Activated CD4-positive, alpha-beta T cell treated with anti-CD3 and anti-CD28 coated beads, Interleukin-2, amount 50 U/mL, for 1 hour (primary cell): ENCODE results near the gene RELL1.

Source experiments
- DNase-seq: peaks from one replicate; pipeline ENCODE4 v3.0.0-alpha.2; 2020

RELL1 gene, protein sequence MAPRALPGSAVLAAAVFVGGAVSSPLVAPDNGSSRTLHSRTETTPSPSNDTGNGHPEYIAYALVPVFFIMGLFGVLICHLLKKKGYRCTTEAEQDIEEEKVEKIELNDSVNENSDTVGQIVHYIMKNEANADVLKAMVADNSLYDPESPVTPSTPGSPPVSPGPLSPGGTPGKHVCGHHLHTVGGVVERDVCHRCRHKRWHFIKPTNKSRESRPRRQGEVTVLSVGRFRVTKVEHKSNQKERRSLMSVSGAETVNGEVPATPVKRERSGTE

GRCh38 chr4:37686373-37687193 is at the start of gene RELL1:
Gene RELL1, minus strand, starts transcription at chr4:37686376. Its CDS starts 89 bp downstream, at chr4:37686287.
- DNase-seq, result peak; percentile 96

DNA sequence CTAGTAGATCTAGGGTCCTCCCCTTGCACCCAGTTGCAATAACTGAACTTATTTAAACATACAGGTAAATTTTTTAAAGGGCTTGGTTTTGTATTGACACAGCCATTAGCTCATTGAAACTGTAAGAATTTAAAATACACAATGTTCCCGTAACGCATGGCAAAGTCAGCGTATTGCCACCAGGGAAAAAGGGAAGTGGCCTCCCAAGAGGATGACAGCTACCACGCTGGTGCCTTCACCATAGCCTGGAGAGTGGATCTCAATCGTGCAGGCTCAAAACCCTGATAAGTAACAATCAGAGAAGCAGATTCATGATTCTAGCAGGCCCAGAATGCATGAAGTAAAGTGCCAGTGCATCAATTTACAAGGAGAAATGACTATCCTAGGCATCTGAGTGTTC is 49.4 kb upstream of the RELL1 start:
- DNase-seq, result no peak

DNA sequence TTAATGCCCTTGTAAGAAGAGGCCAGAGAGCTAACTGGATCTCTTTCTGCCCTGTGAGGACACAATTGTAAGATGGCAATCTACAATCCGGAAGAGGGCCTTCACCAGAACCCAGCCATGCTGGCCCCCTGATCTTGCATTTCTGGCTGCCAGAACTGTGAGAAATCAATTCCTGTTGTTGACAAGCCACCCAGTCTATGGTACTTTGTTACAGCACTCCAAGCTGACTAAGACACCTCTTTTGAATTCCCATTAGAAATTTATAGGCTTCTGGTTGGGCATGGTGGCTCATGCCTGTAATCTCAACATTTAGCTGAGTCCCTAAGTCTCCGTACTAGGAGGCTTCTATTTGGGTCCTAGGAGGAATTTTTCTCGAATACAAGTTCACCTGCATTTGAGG is 48.8 kb upstream of the RELL1 start:
- DNase-seq, result no peak

DNA sequence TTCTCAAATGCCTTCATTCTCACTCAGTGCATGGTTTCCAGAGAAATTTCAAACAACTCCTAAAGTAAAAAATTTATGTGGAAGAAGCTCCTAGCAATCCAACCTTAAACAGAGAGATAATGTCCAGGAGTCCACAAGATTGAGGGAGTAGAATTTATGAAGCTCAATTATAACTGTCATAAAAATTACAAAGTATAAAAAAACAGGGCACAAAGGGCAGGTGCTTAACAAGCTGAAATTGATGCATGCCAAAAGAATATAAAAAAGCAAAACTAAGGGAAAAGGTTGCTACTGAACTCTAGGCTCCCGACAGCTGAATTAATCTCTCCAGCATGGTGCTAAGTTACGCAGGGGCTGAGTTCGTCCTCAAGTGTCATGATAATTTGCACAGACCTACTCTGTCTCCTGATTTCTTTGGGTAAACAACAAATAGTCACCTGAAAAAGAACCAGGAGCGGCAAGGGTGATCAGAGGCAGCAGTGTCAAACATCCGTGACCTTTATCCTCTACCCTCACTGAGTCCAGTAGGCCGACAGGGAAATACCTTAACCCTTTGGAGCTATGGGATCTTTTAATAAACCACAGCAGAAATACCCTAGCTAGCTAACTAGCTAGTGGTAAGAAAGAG is 47.2 kb upstream of the RELL1 start:
- DNase-seq, result no peak

DNA sequence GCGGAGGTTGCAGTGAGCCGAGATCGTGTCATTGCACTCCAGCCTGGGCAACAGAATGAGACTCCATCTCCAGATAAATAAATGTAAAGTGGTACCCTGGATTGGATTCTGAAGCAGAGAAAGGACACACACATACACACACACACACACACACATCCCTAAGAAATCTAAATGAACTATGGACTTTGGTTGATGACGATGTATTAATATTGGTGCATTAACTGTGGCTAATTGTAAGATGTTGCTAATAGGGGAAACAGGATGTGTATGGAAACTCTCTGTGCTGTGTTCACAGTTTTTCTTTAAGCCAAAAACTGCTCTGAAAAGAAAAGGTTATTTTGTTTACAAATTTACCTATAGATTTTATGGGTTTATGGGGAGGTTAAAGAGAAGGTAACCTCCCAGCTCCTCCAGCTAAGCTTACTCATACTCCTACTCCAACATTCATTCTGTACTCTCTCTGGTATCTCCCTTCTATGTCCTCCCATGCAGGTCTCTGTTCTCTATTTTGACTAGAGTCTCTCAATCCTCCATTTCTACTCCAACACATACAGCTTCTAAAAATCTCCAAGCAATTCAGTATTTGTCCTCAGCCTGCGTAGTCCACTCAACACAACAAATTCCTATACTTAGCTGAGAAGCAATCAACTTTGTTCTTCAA is 46.5 kb upstream of the RELL1 start:
- DNase-seq, result no peak

DNA sequence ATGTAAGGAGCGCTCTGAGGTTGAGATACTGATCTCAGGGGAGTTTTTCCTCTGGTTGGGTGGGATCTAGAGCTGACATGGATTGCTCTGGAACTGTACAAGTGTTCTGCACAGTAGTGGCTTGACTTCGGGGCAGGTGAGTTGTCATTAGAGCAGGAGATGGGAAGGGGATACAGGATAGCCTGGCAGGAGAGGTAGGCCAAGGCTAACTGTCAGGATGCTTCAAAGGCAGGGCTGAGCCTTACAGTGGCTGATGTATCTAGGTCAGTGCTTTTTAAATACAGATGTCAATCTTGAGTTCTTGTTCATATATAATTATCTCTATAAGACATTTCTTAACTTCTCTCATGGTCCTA is 43.5 kb upstream of the RELL1 start:
- DNase-seq, result no peak

- DNase-seq, result no peak
These were observed 41.9 kb upstream of the RELL1 start for GRCh38 chr4:37728064-37728463.

DNA sequence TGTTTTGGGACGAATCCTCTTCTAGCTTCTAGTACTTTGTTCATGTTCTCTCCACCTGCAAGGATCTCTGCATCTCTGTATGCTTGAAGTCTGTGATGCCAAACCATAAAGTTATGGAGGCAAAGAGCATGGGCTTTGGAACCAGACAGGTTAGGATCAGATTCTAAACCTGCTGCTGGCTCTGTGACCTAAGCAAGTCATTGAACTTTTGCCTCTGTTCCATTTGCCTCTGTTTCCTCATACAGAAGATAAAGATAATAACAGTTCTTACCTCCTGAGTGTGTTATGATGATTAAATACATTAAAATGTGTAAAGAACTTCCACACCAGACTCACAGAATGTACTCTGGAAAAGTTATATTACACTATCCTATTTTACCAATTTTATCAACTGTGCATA is 41.5 kb upstream of the RELL1 start:
- no peak for DNase-seq

DNA sequence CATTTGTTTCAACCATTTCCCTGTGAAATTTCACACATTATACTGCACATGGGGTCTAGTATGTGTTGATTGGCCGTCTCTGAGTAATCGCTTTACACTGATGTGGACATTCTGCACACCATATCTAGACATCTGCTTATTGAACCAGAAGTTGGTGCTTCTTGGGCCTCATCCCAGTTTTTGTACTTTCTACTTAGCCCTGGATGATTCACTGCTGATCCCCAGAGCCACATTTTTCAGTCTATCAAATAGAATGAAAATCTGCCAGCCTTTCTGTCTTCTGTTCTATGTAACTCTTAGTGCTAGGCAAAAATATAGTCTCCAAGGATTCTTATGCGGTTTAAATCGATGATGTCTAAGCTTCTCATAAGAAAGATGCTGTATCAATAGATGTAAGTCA is 40.5 kb upstream of the RELL1 start:
- DNase-seq, result no peak

DNA sequence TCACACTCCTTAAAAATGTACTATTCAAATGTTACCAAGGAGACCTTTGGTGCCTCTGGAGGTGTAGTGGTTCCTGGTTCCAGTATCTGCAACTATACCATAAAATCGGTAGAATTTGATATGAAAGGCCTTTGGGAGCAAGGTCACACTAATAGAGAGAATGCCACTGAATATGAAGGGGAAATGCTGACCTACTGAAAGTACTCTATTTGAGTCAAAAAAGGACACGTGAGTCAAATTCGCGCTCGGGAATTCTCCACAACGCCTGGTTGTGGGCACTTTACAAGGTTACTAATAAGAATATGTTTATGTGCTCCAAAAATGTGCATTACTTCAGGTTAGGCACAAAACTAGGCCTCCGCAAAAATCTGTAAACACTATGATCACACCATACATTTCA is 39.5 kb upstream of the RELL1 start:
- no peak for DNase-seq

GRCh38 chr4:37723067-37723466 is 36.9 kb upstream of the RELL1 start:
- DNase-seq, result no peak

GRCh38 chr4:37721995-37722638 is 35.9 kb upstream of the RELL1 start:
- DNase-seq, result no peak

- DNase-seq, result no peak
These were observed 32.8 kb upstream of the RELL1 start for GRCh38 chr4:37719021-37719420.

DNA sequence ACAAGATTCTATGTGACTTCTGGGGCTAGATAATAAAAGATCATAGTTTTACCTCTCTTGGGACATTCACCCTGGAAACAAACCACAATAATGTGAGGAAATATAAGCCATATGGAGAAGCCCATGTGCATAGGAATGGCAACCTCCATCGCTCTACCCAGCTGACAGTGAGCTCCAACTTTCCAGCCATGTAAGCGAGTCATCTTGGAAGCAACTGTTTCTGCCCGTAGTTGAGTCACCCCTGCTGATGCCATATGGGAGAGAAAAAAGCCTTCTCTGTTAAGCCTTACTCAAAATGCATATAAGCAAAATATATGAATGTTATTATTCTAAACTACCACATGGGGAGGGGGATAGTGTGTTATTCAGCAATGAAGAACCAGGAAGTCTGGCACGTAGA is 31.4 kb upstream of the RELL1 start:
- DNase-seq, result no peak

GRCh38 chr4:37715889-37716402 is 29.8 kb upstream of the RELL1 start:
- DNase-seq, result no peak

GRCh38 chr4:37710491-37710890 is 24.3 kb upstream of the RELL1 start:
- DNase-seq, result no peak

GRCh38 chr4:37706032-37706431 is 19.9 kb upstream of the RELL1 start:
- no peak for DNase-seq

DNA sequence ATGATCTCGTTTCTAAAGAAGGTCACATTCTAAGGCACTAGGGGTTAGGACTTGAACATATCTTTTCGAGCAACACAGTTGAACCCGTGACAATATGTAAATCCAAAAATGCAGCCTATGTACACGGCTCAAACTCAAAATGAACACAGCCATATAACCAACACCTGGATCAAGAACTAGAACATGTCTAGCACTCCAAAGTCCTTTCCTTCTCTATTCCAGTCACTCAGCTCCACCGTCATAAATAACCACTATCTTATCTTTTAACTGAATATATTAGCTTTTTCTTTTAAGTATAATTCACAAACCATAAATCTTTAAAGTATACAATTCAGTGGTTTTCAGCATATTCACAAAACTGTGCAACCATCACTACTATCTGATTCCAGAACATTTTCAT is 19.4 kb upstream of the RELL1 start:
- DNase-seq, result no peak

DNA sequence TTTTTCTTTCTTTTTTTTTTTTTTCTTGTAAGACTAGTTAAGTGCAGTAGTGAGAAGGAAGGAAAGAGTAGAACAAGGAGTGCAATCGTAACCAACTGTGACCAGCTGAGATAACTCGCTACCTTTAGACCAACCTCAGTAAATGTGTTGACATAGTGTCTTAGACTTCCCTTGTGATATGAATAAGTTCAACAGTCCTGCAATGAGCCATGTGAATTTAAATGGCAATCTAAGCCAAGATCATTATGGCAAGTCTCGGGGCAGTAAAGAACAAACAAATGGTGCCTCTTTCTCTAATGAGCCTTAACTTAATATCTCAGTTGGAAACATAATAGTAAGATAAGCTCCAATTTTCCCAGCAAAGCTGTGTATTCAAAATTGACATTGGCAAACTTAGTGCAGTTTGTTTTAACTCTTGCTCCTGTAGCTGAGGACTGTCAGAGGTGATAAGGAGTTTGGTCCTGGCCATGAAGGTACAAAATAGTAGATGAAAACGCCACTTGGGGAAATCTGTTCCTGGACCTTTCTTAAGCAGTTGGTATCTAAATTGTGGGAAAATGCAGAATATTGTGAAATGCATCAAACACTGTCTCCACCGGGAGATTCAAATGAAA is 13.8 kb upstream of the RELL1 start:
- no peak for DNase-seq

- no peak for DNase-seq
These were observed 11.4 kb upstream of the RELL1 start for GRCh38 chr4:37697566-37697965.

GRCh38 chr4:37693450-37694190 is 7.4 kb upstream of the RELL1 start:
- no peak for DNase-seq

DNA sequence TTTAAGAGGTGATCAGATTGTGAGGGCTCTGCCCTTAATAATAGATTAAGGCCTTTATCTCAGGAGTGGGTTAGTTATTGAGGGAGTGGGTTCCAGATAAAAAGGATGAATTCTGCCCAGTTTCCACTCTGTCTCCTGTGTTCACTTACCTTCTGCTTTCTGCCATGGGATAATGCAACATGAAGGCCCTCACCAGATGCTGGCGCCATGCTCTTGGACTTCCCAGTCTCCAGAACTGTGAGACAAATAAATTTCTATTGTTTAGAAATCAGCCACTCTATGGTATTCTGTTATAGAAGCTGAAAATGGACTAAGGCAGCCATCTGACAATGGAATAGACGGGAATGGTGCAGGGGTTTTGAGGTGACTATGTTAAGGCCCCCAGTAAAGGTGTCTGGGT is 6.9 kb upstream of the RELL1 start:
- DNase-seq, result no peak
